Tibial artery (tissue), 4 donors: Measurements from ENCODE around the gene ABCB4.
"Not testable (repeated sequence)": the region's sequence is repeated elsewhere in the genome, so short reads cannot be mapped to it uniquely, and the experiment has no call there.

Experiments used
- DNase-seq, 2 donors: peaks; one replicate each; pipeline ENCODE4 v3.0.0-alpha.2; 2019
- H3K27ac ChIP-seq, 2 donors: fragments of 200-600 bp; sonication (generic) in 1 of 2; 1 replicate in 1 of 2; 2 replicates in 1 of 2; pipeline ENCODE4 v1.5.1; 2018 to 2019; ENCODE audit warnings: mild to moderate bottlenecking in 1 of 2
- H3K27me3 ChIP-seq, 2 donors: fragments of 200-600 bp; sonication (generic) in 1 of 2; one replicate each; pipeline versions ENCODE4 v1.5.1 to v1.6.0; 2016 to 2019
- H3K36me3 ChIP-seq, 3 donors: fragments of 200-600 bp; sonication (generic) in 2 of 3; one replicate each; pipeline ENCODE4 v1.5.1; 2016 to 2019; ENCODE audit warnings: mild to moderate bottlenecking in 2 of 3
- H3K4me1 ChIP-seq, 4 donors: fragments of 200-600 bp; sonication (generic) in 2 of 4; 1 replicate in 3 of 4; 2 replicates in 1 of 4; pipeline ENCODE4 v1.5.1; 2016 to 2019
- H3K4me3 ChIP-seq, 2 donors: fragments of 200-600 bp; sonication (generic) in 1 of 2; 1 replicate in 1 of 2; 2 replicates in 1 of 2; pipeline ENCODE4 v1.5.1; 2018 to 2019; ENCODE audit warnings: mild to moderate bottlenecking in 2 of 2
- H3K9me3 ChIP-seq, 3 donors: fragments of 200-600 bp; sonication (generic) in 1 of 3; one replicate each; pipeline ENCODE4 v1.5.1; 2016 to 2019
- intact Hi-C: fragments of 100-400 bp; cut with DNase I; formaldehyde crosslinking; loops from one replicate; pipeline ENCODE4 v1.15.0; 2023; ENCODE audit warnings: low total_unique reads
- TF ChIP-seq, protein P1 (sequence below), 2 experiments: fragments of 200-600 bp in 1 of 2; fragments of 450-650 bp in 1 of 2; IDR thresholded peaks; one replicate each; pipeline ENCODE4 v1.5.1; 2017 to 2019; ENCODE audit warnings: antibody characterized with exemption in 2 of 2, mild to moderate bottlenecking in 1 of 2, moderate library complexity in 1 of 2

Gene ABCB4

DNA sequence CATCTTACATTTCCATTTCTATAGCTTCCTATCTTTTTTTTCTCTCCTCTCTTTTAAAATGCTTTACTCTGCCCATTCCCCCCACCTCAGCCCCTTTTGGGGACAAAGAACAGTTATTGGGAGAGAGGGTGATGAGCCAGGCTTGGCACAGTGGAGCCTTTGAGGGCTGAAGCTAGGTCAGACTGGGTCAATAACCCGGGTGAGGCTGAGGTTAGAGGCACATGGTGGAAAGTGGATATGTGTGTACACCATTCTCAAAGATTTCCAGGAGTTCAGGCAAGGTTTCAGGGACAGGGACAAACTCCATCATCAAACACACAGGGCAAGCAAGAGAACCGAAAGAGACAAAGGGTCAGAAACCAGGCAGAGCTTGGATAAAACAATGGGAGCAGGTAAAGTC, 11.5 kb downstream of the ABCB4 start:
- Histone ChIP-seq H3K4me1 (no peaks in the 10 kb centered on the region), H3K4me3 (no peak overlapping the region), H3K27me3 (no peaks in the 10 kb centered on the region), H3K27ac (no peak overlapping the region), H3K36me3 (no peaks in the 10 kb centered on the region), H3K9me3 (no peaks in the 10 kb centered on the region)
- TF ChIP-seq, protein P1, sequence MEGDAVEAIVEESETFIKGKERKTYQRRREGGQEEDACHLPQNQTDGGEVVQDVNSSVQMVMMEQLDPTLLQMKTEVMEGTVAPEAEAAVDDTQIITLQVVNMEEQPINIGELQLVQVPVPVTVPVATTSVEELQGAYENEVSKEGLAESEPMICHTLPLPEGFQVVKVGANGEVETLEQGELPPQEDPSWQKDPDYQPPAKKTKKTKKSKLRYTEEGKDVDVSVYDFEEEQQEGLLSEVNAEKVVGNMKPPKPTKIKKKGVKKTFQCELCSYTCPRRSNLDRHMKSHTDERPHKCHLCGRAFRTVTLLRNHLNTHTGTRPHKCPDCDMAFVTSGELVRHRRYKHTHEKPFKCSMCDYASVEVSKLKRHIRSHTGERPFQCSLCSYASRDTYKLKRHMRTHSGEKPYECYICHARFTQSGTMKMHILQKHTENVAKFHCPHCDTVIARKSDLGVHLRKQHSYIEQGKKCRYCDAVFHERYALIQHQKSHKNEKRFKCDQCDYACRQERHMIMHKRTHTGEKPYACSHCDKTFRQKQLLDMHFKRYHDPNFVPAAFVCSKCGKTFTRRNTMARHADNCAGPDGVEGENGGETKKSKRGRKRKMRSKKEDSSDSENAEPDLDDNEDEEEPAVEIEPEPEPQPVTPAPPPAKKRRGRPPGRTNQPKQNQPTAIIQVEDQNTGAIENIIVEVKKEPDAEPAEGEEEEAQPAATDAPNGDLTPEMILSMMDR (IDR thresholded peaks at IDR 0.05) = no peak
- intact Hi-C loops = no loop called here
- no peak for DNase-seq

DNA sequence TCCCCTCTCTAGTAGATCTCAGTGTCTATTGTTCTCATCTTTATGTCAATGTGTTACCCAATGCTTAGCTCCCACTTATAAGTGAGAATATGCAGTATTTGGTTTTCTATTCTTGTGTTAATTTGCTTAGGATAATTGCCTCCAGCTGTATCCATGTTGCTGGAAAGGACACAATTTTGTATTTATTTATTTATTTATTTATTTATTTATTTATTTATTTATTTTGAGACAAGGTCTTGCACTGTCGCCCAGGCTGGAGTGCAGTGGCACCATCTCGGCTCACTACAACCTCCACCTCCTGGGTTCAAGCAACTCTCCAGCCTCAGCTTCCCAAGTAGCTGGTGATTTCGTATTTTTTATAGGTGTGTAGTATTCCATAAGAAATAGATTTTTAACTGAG, 15.0 kb downstream of the ABCB4 start:
- H3K27ac ChIP-seq, H3K36me3 ChIP-seq, H3K9me3 ChIP-seq, H3K4me3 ChIP-seq, H3K4me1 ChIP-seq, intact Hi-C loops, DNase-seq, H3K27me3 ChIP-seq: not testable (repeated sequence)

DNA sequence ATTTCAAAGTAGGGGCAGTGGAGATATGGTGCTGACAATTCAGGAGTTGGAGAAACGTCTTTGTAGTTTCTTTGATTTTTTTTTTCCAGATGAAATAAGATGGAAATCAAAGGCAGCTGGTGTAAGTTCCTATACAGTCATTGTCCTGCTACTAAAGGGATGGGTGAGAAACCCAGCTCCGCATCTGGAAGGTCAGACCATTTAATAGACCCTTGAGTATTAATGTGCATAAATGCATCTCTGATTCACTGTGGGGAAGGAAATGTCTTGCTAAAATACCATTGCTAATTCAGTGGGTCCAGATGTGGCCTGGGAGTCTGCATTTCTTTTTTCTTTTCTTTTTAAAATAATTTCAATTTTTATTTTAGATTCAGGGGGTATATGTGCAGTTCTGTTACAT, 15.5 kb downstream of the ABCB4 start:
- intact Hi-C loops = no loop called here
- TF ChIP-seq, protein P1 (IDR thresholded peaks at IDR 0.05) = no peak
- H3K27ac ChIP-seq = no peak overlapping the region
- no peaks in the 10 kb centered on the region for H3K4me1 ChIP-seq
- H3K36me3 ChIP-seq = no peaks in the 10 kb centered on the region
- H3K9me3 ChIP-seq = no peaks in the 10 kb centered on the region
- no peak overlapping the region for H3K4me3 ChIP-seq
- H3K27me3 ChIP-seq = no peaks in the 10 kb centered on the region
- no peak for DNase-seq

DNA sequence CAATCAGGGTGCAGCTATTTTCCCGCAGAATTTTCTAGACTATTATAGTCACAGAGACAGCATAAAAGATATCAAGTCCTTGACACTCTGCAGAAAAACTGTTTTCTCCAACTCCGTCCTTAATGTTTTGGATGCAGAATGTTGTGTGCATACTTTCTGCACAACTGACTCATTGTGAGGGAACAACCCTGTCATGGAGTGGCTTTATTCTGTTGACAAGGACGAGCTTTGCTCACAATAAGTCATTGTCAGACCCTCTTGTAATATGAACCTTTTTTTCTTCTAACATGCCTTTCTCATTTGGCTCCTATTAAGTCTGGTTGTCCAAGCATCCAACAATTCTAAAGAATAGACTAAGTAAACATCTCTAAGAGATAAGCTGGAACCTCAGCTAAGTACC, 17.3 kb downstream of the ABCB4 start:
- Histone ChIP-seq H3K4me3 (no peak overlapping the region), H3K27ac (no peak overlapping the region), H3K9me3 (no peaks in the 10 kb centered on the region), H3K36me3 (no peaks in the 10 kb centered on the region), H3K27me3 (no peaks in the 10 kb centered on the region), H3K4me1 (no peaks in the 10 kb centered on the region)
- DNase-seq = no peak
- intact Hi-C loops = no loop called here
- TF ChIP-seq, protein P1 (IDR thresholded peaks at IDR 0.05) = no peak

DNA sequence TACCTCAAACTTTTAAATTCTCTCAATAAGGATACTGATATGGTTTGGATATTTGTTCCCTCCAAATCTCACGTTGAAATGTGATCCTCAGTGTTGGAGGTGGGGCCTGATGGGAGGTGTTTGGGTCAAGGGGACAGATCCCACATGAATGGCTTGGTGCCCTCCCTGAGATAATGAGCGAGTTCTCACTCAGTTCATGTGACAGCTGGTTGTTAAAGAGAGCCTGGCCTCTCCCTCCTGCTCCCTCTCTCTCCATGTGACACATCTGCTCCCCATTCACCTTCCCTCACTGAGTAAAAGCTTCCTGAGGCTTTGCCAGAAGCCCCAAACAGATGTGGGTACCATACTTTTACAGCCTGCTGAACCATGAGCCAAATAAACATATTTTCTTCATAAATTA, 19.2 kb downstream of the ABCB4 start:
- intact Hi-C loops = no loop called here
- TF ChIP-seq, protein P1 (IDR thresholded peaks at IDR 0.05) = no peak

DNA sequence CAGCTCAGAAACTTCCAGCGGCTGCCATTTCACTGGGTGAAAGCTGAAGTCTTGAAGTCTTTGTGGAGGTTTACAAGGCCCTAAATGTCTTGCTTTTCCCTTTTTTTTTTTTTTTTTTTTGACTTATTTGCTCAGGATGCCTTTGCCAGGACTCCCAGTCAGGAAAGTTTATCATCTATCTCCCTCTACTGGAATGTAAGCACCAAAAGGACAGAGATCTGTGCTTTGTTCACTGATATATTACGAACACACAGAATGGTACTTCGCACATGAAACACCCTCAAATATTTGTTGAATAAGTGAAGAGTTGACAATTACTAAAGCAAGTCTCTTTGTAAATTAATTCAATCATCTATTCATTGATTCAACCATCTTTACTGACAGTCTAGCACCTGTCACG, 23.2 kb downstream of the ABCB4 start:
- Histone ChIP-seq H3K27ac (no peak overlapping the region), H3K4me3 (no peak overlapping the region), H3K36me3 (no peaks in the 10 kb centered on the region), H3K27me3 (no peaks in the 10 kb centered on the region), H3K9me3 (no peaks in the 10 kb centered on the region), H3K4me1 (no peaks in the 10 kb centered on the region)
- intact Hi-C loops = no loop called here
- TF ChIP-seq, protein P1 (IDR thresholded peaks at IDR 0.05) = no peak
- no peak for DNase-seq

More for the DNA sequence above, 19.2 kb downstream of the ABCB4 start:
- Histone ChIP-seq H3K36me3 (no peaks in the 10 kb centered on the region), H3K27ac (no peak overlapping the region), H3K9me3 (no peaks in the 10 kb centered on the region), H3K4me3 (no peak overlapping the region), H3K4me1 (no peaks in the 10 kb centered on the region), H3K27me3 (no peaks in the 10 kb centered on the region)
- no peak for DNase-seq
